Keratinocyte (primary cell): ENCODE results near the gene KRTAP9-1. TPM values are rescaled to one million over a fixed set of nuclear protein-coding genes. Genes with fewer than 3 reads are reported as not detected.

Experiments
- DNase-seq: peaks from one replicate; pipeline ENCODE4 v3.0.0-alpha.2; 2011; ENCODE audit warnings: low read depth, missing footprints, low spot score
- FAIRE-seq: peaks from 2 replicates; lab custom pipeline; 2011; peaks lifted over from hg19 to GRCh38; lab: Jason Lieb, UNC
- H2AFZ ChIP-seq: 2 replicates; pipeline ENCODE4 v1.6.0; 2012; ENCODE audit warnings: low read length, control low read depth, inconsistent platforms; ENCODE audit not compliant: control insufficient read depth
- H3K27ac ChIP-seq: 2 replicates; pipeline ENCODE4 v1.5.1; 2011; ENCODE audit warnings: low read length; ENCODE audit not compliant: control insufficient read depth, insufficient read depth
- H3K27me3 ChIP-seq: 3 replicates; pipeline ENCODE4 v1.6.0; 2011; ENCODE audit warnings: low read length; ENCODE audit not compliant: control insufficient read depth, insufficient read depth; ENCODE audit errors: extremely low read depth
- H3K36me3 ChIP-seq, 2 experiments: 2 replicates in 1 of 2; 3 replicates in 1 of 2; pipeline ENCODE4 v1.5.1; 2011; ENCODE audit warnings: low read length in 2 of 2, mild to moderate bottlenecking in 1 of 2; ENCODE audit not compliant: control insufficient read depth in 2 of 2, insufficient read depth in 2 of 2; ENCODE audit errors: extremely low read depth in 1 of 2
- H3K4me1 ChIP-seq: 3 replicates; pipeline ENCODE4 v1.5.1; 2011; ENCODE audit warnings: low read length; ENCODE audit not compliant: control insufficient read depth, insufficient read depth; ENCODE audit errors: extremely low read depth
- H3K4me2 ChIP-seq: 3 replicates; pipeline ENCODE4 v1.6.0; 2011; ENCODE audit warnings: low read depth, low read length; ENCODE audit not compliant: control insufficient read depth, insufficient read depth; ENCODE audit errors: extremely low read depth
- H3K4me3 ChIP-seq, 3 experiments: fragments of 200-600 bp in 1 of 3; sonication (generic) in 1 of 3; 2 replicates in 2 of 3; 3 replicates in 1 of 3; pipeline ENCODE4 v1.5.1; 2011 to 2016; ENCODE audit warnings: low read length in 3 of 3, mild to moderate bottlenecking in 3 of 3, control low read depth in 2 of 3, inconsistent platforms in 1 of 3, low read depth in 1 of 3, mixed read lengths in 1 of 3, mixed run types in 1 of 3, moderate library complexity in 1 of 3; ENCODE audit not compliant: control insufficient read depth in 2 of 3, insufficient read depth in 2 of 3; ENCODE audit errors: extremely low read depth in 1 of 3
- H3K79me2 ChIP-seq: 2 replicates; pipeline ENCODE4 v1.6.0; 2012; ENCODE audit warnings: low read length; ENCODE audit not compliant: control insufficient read depth, insufficient read depth
- H3K9ac ChIP-seq: 3 replicates; pipeline ENCODE4 v1.6.0; 2011; ENCODE audit warnings: low read length; ENCODE audit not compliant: control insufficient read depth, insufficient read depth; ENCODE audit errors: extremely low read depth
- H3K9me1 ChIP-seq: 3 replicates; pipeline ENCODE4 v1.6.0; 2011; ENCODE audit warnings: low read length; ENCODE audit not compliant: control insufficient read depth, insufficient read depth; ENCODE audit errors: extremely low read depth
- H3K9me3 ChIP-seq: 2 replicates; pipeline ENCODE4 v1.5.1; 2012; ENCODE audit warnings: low read depth, low read length; ENCODE audit not compliant: control insufficient read depth
- H4K20me1 ChIP-seq: 3 replicates; pipeline ENCODE4 v1.6.0; 2011; ENCODE audit warnings: low read length; ENCODE audit not compliant: control insufficient read depth, insufficient read depth; ENCODE audit errors: extremely low read depth
- CTCF ChIP-seq, 3 experiments: IDR thresholded peaks in 1 of 3; conservative IDR thresholded peaks in 1 of 3; optimal IDR thresholded peaks in 1 of 3; 2 replicates in 2 of 3; 3 replicates in 1 of 3; pipeline versions ENCODE3 to v1.5.1; 2011; ENCODE audit warnings: low read length in 3 of 3, mild to moderate bottlenecking in 3 of 3, moderate library complexity in 2 of 3, control low read depth in 1 of 3, inconsistent platforms in 1 of 3; ENCODE audit not compliant: insufficient read depth in 2 of 3; ENCODE audit errors: extremely low read depth in 1 of 3
- EZH2 ChIP-seq: IDR thresholded peaks from one replicate; pipeline ENCODE4 v1.6.1; 2012; ENCODE audit warnings: inconsistent platforms, mild to moderate bottlenecking, low read length, moderate library complexity
- dilution Hi-C: fragments of 300-500 bp; cut with MboI; formaldehyde crosslinking; loops from one replicate; pipeline ENCODE4 v1.7.0; 2020; ENCODE audit warnings: low sequenced_read_pairs; ENCODE audit not compliant: extremely low pct_ligation_motif_present
- polyA plus RNA-seq, 5 experiments: library from polyadenylated mRNA; depleted of rRNA in 3 of 5; stranded (reverse) in 3 of 5; stranded (forward) in 1 of 5; unstranded in 1 of 5; fragments of >200 nt; gene quantifications; 1 replicate in 1 of 5; 2 replicates in 3 of 5; 3 replicates in 1 of 5; pipeline versions ENCODE4 v1.2.1 to v1.2.3, GENCODE V29; 2011 to 2012; ENCODE audit warnings: missing spikeins in 2 of 5, low read depth in 1 of 5, low replicate concordance in 1 of 5

KRTAP9-1 gene
- polyA plus RNA-seq, 1 donor (not counting 4 experiments of a cell fraction or from before 2014, with no cell fraction given) = not detected

GRCh38 chr17:41212524-41213169 is 23.0 kb downstream of the KRTAP9-1 start:
- Histone ChIP-seq H3K4me2 (no peak overlapping the region), H2AFZ (no peak overlapping the region), H3K4me3 (no peak overlapping the region), H3K27me3 (no peaks in the 10 kb centered on the region), H4K20me1 (no peaks in the 10 kb centered on the region), H3K27ac (no peak overlapping the region), H3K79me2 (no peaks in the 10 kb centered on the region), H3K9me1 (no peaks in the 10 kb centered on the region), H3K9ac (no peak overlapping the region), H3K9me3 (no peaks in the 10 kb centered on the region), H3K4me1 (no peaks in the 10 kb centered on the region), H3K36me3 (no peaks in the 10 kb centered on the region)
- no peak for DNase-seq
- FAIRE-seq = no peak
- TF ChIP-seq CTCF (optimal IDR thresholded peaks at IDR 0.05 in 1 of 3, IDR thresholded peaks at IDR 0.05 in 1 of 3, conservative IDR thresholded peaks at IDR 0.05 in 1 of 3; ENCODE audit: extremely low read depth in 1 of 3, insufficient read depth in 2 of 3, low read length in 3 of 3) = no peak
- dilution Hi-C loops = no loop called here

GRCh38 chr17:41215681-41216080 is 26.0 kb downstream of the KRTAP9-1 start:
- dilution Hi-C loops = no loop called here
- TF ChIP-seq CTCF (optimal IDR thresholded peaks at IDR 0.05 in 1 of 3, IDR thresholded peaks at IDR 0.05 in 1 of 3, conservative IDR thresholded peaks at IDR 0.05 in 1 of 3; ENCODE audit: extremely low read depth in 1 of 3, insufficient read depth in 2 of 3, low read length in 3 of 3) = no peak
- no peak for TF ChIP-seq EZH2
- FAIRE-seq = no peak

More at GRCh38 chr17:41215681-41216080, 26.0 kb downstream of the KRTAP9-1 start:
- H3K4me2 ChIP-seq = no peak overlapping the region
- no peaks in the 10 kb centered on the region for H3K9me3 ChIP-seq
- H3K4me3 ChIP-seq = no peak overlapping the region
- no peaks in the 10 kb centered on the region for H3K79me2 ChIP-seq
- no peak for DNase-seq
- no peaks in the 10 kb centered on the region for H3K27me3 ChIP-seq
- no peaks in the 10 kb centered on the region for H3K36me3 ChIP-seq
- no peaks in the 10 kb centered on the region for H3K9me1 ChIP-seq
- no peaks in the 10 kb centered on the region for H3K4me1 ChIP-seq
- no peaks in the 10 kb centered on the region for H4K20me1 ChIP-seq
- H2AFZ ChIP-seq = no peak overlapping the region
- H3K27ac ChIP-seq = no peak overlapping the region
- H3K9ac ChIP-seq = no peak overlapping the region
